ENCODE results near the gene MALRD1.

Gene MALRD1

DNA sequence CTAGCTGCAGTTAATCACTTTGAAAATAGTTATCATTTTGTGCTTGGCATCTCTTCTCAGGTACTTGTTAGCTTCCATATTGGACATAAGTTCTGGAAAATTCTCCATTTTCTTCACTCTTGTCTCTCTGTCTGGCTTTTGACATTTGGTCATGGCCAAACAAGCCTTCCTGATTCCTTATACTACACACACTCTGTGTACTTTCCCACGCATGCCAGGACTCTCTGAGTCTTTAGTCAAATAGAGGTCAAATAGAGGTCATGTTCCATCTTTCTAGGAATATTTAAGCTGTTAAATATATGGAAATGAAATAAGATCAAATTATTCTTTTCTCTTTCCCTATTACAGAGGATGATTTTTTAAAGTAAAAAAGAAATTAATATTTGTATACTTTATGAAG, 532.1 kb downstream of the MALRD1 start:
- DNase-seq: no peak

DNA sequence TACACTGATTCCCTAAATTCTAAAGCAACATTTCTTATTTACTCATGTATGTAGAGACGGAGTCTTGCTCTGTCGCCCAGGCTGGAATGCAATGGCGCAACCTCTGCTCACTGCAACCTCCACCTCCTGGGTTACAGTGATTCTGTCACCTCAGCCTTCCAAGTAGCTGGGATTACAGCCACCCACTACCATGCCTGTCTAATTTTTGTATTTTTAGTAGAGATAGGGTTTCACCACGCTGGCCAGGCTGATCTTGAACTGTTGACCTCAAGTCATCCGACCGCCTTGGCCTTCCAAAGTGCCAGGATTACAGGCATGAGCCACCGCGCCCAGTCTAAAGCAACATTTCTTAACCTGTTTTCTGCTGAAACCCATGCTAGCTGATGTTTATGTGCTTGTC, 540.0 kb downstream of the MALRD1 start:
- DNase-seq: no peak

DNA sequence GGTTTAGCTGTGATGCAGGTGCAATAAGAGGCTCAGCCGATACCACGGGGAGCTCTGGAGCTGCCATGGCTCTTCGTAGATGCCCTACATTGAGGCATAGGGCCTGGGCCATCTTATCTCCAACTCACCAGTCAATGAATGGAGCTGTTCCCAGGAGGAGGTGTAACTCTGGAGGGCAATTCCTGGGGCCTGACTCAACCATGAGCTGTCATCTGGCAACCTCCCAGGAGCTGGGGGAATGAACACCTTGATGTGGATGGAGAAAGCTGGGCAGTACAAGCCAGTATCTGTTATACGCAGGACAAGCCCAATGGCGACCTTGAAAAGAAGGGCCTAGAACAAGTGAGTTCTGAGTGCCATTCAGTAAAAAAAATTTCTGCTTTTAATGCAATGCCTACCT, 543.7 kb downstream of the MALRD1 start:
- DNase-seq: no peak

DNA sequence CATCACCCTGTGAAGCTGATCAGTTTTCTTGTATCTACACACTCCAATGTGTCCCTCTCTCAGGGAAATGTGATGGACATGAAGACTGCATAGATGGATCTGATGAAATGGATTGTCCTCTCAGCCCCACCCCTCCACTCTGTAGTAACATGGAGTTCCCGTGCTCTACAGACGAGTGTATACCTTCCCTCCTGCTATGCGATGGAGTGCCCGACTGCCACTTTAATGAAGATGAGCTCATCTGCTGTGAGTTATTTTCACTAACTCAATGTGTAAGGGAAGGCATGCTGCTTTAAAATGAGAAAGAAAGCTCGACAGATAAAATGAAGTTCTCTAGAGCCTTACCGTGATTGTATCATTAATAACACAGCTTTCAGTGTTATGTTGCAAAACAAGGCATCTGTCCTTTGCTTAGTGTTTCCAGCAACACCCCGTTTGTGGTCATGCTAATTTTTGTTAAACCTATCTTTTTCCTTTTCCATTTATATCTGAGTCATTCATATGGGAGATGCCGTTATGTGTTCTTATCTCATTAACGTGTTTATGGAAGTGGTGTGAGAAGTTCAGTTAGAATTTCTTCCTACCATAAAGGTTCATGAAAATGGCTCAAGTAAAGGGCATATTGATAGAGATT, 546.7 kb downstream of the MALRD1 start:
- DNase-seq: no peak

DNA sequence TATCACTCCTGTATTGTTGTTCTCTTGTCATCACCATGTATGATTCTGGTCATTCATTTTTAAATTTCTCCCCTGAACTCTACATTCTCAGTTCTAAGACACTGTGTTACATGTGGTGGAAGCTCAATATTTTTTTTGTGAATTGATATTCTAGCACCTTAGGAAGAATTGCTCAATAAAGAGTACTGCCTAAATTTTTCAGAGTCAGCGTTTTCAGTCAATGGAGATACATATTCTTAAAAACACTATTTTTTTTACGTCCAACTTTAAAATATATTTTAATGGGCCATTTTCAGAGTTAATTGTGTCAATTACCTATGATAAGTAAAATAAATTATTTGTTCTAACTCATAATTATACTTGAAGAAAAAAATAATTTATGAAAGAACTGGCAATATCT, 557.2 kb downstream of the MALRD1 start:
- DNase-seq: no peak

DNA sequence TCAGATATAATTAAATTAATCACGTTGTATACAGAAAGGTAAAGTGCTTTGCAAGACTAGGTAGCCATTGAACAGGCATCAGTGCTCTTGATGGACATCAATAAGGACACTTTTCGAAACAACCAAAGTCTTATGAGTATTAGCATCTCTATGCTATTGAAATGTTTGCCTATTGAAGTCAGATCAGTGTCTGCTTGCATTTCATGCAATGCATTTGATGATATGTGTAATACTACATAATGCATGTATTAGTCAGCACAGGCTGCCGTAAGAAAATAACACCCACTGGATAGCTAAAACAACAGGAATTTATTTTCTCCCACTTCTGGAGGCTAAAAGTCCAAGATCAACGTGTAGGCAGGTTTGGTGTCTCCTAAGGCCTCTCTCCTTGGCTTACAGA, 558.4 kb downstream of the MALRD1 start:
- no peak for DNase-seq

DNA sequence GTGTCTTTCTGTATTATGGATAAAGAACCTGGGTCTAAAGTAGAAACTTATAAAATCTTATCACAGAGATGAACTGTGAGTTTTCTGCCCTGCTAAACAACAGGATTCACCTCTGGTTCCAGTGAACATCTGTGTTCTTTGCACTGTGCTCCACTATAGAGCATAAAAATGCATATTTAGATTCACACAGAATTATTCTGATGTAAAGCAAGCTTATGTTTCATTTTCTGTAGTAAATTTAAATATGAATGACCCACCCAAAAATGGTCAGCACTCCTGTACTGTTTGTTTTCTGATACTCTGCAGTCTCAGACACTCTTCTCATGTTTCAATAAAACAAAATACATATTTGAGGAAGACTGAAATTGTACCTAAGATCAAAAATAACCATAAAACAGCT, 563.2 kb downstream of the MALRD1 start:
- no peak for DNase-seq

DNA sequence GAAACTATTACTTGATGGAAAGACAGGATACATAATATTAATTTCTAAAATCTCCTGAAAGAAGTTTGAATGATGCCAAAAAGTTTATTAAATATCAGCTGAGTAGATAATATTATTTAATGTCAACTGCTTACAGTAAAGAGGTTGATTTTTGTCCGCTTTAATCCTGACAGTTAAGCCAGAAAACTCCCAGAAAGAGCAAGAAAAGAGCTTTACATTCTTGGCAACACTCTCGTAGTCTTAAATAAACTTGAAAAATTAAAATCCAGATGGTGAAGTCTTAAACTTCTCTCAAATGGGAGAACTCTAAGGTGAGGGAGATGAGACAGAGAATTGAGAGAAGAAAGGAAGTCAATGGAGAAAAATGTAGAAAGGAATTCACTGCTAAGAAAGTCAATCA, 568.4 kb downstream of the MALRD1 start:
- DNase-seq: no peak

DNA sequence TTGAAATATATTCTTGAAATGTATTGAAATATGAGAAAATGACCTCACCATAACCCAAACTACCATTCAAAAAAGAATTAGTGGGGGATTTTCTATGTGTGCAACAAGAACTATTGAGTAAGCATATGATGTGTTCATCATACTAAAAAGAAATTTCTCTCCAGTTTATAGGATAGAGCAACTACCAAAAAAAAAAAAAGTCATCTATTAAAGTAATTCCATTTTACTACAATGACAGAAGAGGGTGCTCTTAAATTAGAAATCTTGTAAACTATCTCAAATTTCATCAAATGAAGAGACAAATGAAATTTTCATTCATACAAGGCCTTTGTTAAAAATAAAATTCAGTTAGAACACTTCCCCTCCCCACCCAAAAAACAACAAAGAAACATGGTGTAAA, 572.2 kb downstream of the MALRD1 start:
- no peak for DNase-seq

DNA sequence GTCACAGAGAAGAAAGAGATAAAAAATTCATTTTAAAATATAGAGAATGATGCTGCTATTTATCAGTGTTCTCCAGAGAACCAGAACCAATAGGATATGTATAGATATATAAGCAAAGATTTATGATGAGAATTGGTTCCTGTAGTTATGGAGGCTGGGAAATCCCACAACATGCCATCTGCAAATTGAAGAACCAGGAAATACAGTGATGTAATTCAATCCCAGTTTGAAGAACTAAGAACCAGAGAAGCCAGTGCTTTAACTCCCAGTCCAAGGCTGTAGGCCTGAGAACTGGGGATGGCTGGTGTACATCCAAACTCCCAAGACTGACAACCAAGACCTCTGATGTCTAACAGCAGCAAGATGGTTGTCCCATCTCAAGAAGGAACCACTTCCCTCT, 574.7 kb downstream of the MALRD1 start:
- no peak for DNase-seq

DNA sequence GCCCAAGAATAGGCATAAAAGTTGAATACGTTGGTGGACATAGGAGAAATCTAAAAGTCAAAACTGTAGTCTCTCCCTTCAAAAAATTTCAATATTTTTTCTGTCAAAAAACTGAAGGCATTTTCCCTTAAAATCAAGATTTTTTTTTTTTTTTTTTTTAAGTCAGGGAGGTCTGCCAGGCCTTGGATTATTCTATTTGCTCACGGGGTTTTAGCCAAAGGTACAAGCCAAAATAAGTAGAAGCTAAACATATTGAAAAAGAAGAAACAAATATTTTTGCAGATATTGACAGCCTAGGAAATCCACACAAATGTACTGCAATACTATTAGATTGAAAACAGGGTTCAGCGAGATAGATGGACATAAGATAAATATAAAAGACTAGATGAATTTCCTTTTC, 577.6 kb downstream of the MALRD1 start:
- DNase-seq: no peak

DNA sequence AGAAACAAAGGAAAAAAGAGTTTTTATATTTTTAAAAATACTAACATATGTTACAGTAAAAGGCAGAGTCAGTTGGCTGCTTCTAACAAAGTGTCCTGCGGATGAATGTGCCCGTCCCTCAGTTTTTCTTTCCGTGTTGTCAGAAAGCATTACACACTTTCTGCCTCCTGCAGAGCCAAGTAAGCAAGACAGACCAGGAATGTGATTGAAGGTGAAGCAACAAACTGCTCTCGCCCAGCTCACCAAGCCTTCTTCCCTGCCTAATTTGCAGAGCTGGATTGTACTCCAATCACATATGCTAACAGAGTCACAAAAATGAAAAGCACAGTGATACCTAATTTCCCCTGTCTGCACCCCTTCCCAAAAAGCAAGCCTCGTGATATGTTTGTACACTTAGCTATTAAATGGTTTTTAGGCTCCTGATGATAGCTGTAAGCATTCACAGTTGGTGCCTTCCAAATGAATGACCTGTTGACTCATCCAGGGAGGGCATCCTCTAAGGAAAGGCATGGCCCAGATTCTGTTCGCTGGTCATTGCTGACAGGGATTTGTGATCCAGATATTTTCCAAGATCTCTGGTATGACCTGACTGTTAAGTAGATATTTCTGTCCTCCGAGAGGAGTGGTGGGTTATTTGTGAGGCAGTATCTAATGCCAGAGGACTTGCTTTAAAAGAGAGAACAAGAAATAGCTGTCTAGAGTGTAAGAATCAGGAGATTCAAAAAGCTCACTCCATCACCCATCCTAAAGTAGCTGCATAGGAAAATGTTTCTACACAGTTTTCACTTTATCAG, 580.4 kb downstream of the MALRD1 start:
- DNase-seq: no peak

DNA sequence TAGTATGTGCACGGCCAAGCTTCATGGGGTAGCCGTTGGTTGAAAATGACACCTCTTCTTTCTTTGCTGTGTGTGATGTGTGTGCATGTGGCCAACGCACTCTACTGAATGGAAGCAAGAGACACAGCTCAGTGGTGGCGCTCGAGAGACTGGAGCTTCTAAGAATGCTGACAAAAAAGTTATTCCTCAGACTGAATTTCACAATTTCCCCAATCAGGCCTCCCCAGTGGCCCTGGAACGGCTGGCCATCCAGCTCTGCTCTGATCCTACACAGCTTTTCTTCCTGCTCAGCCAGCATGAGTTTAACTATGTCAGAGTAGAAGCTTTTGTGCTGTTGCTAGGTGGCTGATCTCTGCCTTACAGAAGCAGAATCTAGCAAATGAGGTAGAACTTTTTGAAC, 581.0 kb downstream of the MALRD1 start:
- no peak for DNase-seq

DNA sequence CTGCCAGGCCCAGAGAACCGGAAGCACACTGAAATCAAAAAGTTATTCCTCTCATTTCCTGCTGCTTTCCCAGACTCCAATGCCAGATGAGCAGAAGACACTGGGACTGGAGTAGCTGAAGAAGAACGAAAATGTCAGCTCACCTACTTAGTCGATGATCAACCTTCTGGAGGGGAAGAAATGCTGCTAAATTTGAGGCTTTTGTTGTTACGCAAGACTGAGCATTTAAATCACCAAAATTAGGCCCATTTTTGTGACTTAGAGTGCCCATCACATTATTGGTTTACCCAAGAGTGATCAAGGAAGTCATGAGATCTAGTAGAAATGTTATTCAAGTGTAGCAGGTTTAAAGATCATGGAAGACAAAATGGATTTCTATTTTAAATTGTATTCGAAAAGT, 585.6 kb downstream of the MALRD1 start:
- DNase-seq: no peak

DNA sequence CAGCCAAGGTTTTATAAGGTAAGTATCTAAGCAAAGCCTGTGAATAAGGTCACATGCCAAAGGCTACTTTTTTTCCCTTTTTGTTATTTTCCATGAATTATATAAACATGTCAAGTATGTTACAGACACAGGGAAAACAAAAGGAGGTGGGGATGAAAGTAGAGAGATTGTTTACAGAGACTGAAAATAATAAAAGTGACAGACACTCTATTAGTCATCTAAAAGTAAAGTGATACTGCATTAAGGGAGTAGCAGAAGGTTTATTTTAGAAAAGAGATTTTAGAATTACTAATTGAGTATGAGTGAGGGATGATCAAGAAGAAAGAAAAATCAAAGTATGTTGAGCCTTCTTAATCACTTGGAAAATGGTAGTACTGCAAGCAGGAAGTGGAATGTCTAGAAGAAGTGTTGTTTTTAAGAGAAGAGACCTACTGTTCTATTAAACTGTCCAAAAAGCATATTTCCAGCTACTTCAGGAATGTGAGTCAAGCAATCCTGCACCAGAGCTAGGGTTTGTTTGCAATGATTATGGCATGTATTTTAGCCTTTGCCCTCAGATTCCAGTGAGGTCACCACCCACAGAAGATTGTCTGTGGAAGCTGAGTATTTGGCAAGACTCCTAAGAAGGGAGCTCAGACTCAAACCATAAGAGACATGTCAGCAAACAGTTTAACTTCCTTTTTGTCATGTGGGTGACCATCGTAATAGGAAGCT, 589.7 kb downstream of the MALRD1 start:
- DNase-seq: no peak

DNA sequence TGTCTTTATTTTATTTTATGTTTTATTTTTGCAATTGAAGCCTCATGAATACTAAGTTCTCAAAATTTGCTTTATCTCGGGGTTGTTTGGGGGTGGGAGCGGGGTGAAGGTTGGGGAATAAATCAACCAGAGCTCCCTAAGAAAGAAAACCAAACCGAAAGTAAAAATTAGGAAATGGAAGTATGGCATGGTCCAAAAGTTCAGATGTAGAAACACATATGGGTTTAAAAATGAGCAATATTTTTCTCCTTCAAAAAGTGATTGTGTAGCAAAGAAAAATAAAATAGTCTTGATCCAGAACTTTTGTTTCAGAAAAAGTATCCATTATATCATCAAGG, 590.3 kb downstream of the MALRD1 start:
- no peak for DNase-seq

DNA sequence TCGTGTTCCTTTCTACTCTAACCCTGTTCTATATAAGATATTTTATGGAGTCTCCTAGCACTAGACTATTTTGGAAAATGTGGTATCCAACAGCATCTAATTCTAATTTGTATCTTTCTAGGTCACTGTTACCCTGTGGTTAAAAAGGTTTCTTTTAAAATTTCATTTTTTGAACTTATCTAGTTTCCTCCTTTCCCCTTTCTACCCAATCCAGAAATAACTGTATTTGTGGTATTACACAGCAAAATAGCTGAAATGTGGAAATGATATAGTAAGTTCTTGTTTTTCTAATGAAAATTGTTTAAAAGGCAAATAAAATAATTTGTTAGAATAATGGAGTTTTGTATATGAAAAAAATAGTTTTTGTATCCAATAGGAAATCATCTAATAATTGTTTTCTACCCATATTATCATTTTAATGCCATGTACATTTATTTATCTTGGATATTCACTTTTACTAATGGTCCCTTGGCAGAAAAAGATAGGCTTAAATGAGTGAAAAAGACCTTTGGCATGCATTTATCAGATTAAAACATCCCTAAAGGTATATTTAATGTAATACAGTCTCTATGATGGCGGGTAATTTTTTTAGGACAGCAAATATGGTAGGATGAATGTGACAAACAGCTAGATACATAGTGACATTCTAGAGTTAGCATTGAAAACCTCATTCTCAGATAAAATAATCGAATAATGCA, 592.1 kb downstream of the MALRD1 start:
- no peak for DNase-seq

DNA sequence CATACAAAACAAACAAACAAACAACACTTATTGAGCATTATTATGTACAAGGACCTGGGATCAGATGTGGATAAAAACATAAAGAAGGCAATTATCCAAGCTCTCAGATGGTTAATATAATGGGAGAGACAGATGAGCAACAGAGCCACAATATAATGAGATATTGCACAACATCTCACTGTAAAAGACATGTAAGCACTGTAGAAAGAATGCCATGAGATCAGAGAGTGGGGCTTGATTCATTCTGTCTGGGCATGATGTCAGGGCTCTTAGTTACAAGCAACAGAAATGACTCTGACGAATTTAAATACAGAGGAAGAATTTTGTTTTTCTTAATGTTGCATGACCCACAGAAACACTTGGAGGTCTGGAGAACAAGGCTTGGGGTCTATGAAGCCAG, 602.9 kb downstream of the MALRD1 start:
- DNase-seq: no peak

DNA sequence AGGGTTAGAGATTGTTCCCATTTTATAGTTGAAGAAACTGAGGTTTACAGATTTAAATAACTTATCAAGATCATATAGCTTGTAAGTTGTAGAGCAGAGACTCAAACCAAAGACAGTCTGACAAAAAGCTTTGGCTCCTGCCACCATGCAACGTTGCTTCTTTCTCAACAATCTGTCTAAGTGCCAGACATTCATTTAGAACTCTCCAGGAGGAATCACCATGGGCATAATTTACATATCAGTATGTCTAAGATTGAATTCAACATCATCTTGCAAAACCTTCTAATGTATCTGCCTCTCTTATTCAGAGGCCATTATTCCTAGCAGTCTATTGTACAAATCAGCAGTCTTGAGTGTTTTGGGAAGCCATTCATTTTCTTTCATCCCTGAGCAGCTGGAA, 604.1 kb downstream of the MALRD1 start:
- DNase-seq: no peak

DNA sequence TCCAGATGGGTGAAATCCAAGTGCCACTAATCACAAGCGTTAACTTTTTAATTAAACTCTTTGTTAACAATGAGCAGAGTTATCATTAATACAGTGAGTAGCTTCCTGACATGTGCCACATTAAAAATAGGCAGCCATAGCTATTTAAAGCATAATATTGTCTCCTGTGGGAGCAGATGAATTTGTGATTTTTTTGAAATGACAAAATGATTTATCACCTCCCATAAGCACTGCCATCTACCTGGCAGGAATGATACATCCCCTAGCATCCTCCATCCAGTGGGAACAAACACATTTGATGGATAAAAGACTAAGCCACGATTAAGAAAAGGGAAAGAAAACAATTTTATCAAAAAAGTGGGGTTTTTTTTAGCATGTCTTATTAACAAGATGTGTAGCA, 605.3 kb downstream of the MALRD1 start:
- no peak for DNase-seq

DNA sequence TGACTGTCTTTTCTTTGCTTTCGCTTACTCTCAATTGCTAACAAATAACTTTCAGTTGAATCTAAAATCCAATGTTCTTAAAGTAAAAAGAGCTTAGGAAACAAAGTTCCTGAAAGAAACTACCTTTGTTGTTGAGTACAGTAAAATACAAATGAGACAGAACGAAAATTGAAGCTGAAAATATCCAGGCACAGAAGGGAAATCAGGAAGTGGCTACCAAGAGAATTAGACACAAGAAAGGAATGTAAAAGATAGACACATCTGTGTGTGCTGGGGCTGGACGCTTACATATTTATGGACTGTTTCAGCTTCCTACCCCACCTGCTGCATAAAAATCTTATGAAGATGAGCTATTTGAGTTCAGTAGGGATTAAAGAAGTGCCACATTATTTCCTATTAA, 606.0 kb downstream of the MALRD1 start:
- no peak for DNase-seq

DNA sequence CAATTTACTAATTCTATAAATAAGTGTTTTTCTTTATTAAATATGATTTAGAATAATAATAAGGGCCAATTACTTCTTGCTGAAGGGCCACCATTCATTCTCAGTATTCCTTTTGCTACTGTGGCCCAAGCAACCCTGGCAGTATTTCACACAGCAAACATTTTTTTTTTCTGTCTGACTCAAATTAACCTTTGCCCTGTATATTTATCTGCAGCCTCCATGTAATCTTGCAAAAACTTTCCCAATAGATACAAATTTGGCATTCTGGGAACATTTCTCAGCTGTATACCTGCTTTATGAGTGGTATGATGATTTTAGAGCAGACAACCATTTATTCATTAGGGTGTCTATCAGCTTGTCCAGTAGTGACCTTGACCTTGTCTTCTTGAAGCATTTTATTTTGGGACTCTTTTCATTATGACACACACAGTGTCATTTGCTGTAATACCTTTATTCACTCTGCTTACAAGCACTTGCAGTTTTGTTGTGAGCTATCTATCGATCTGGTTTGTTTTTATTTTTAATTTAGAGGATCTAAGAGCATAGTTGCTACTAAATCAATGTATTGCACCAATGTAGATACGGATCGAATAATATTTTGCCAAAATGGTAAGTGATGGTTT, 607.9 kb downstream of the MALRD1 start:
- no peak for DNase-seq

DNA sequence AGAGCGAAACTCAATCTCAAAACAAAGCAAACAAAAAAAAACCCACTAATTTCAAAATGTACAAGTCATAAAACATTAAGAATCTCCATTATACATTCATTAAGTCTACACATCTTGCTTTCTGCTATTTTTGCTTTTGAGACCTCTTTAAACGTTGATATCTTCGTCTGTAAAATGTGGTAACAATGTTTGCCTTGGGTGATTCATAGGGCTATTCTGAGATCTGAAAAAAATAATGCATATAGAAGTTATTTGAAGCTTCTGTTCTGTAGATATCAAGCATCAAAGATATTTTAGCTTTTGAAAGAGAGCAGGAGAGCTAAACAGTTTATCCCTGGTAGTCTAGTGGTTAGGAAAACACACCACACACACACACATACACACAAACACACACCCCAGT, 609.5 kb downstream of the MALRD1 start:
- no peak for DNase-seq

Data from activated CD8-positive, alpha-beta memory T cell treated with anti-CD3 and anti-CD28 coated beads, Interleukin-2, amount 50 U/mL, for 4 hours (primary cell).